Sigmoid colon (tissue), 3 donors: ENCODE results near the gene GPBP1.

Experiments used
- CTCF ChIP-seq, 4 experiments: fragments of 450-650 bp in 3 of 4; fragments of 200-600 bp in 1 of 4; IDR thresholded peaks; one replicate each; pipeline ENCODE4 v1.5.1; 2016 to 2019; ENCODE audit warnings: antibody characterized with exemption in 4 of 4, mild to moderate bottlenecking in 3 of 4, moderate library complexity in 2 of 4
- POLR2A ChIP-seq, 2 donors: fragments of 450-650 bp; IDR thresholded peaks; one replicate each; pipeline ENCODE4 v1.6.1; 2016; ENCODE audit warnings: antibody characterized with exemption in 2 of 2, mild to moderate bottlenecking in 2 of 2, moderate library complexity in 2 of 2

GRCh38 chr5:57304931-57305330, 131.1 kb downstream of the GPBP1 start:
- no peak for TF ChIP-seq CTCF (IDR thresholded peaks at IDR 0.05)
- TF ChIP-seq POLR2A (IDR thresholded peaks at IDR 0.05): no peak
